Fibroblast of lung (primary cell): ENCODE measurements around the gene VGF. TPM values are rescaled to one million over a fixed set of nuclear protein-coding genes. Genes with fewer than 3 reads are reported as not detected.

Experiments
- polyA plus RNA-seq, 2 donors: library from polyadenylated mRNA; depleted of rRNA in 1 of 2; stranded (reverse) in 1 of 2; unstranded in 1 of 2; fragments of >200 nt; gene quantifications; 2 replicates each; pipeline ENCODE4 v1.2.1, GENCODE V29; 2011 to 2012; ENCODE audit warnings: missing spikeins in 1 of 2
- total RNA-seq: library from RNA; depleted of rRNA; stranded (reverse); fragments of >200 nt; gene quantifications from 2 replicates; pipeline ENCODE4 v1.2.1, GENCODE V29; 2014

Gene VGF
- total and polyA plus RNA-seq, 2 donors (not counting 1 experiment from before 2014, with no cell fraction given): 0.66 TPM; not detected in 1

Other genes with a start within 250 kb of the VGF start
- not detected in 2 replicates for gene MUC3A, start 216.0 kb downstream of the VGF start, total RNA-seq
- gene MUC3A, start 216.0 kb downstream of the VGF start, polyA plus RNA-seq: 0.02 TPM in 1 of 2 replicates, not detected in the other
- gene MUC12, start 196.0 kb downstream of the VGF start, total RNA-seq: 0.50 and 0.51 TPM in 2 replicates
- gene MUC12, start 196.0 kb downstream of the VGF start, polyA plus RNA-seq: 0.95 and 1.6 TPM in 2 replicates
- not detected in 2 replicates for gene MUC17, start 145.5 kb downstream of the VGF start, total RNA-seq
- gene MUC17, start 145.5 kb downstream of the VGF start, polyA plus RNA-seq: not detected in 2 replicates
- gene TRIM56, start 80.1 kb downstream of the VGF start, total RNA-seq: 21.8 and 27.6 TPM in 2 replicates
- gene TRIM56, start 80.1 kb downstream of the VGF start, polyA plus RNA-seq: 4.7 and 6.0 TPM in 2 replicates
- gene SERPINE1, start 38.5 kb downstream of the VGF start, total RNA-seq: 41.3 and 167 TPM in 2 replicates
- 679 and 1,153 TPM in 2 replicates for gene SERPINE1, start 38.5 kb downstream of the VGF start, polyA plus RNA-seq
- gene AP1S1, start 11.1 kb downstream of the VGF start, total RNA-seq: 127 and 139 TPM in 2 replicates
- gene AP1S1, start 11.1 kb downstream of the VGF start, polyA plus RNA-seq: 128 and 185 TPM in 2 replicates
- gene NAT16, start 14.7 kb upstream of the VGF start, total RNA-seq: not detected in 2 replicates
- not detected in 2 replicates for gene NAT16, start 14.7 kb upstream of the VGF start, polyA plus RNA-seq
- gene MOGAT3, start 35.5 kb upstream of the VGF start, total RNA-seq: not detected in 2 replicates
- gene MOGAT3, start 35.5 kb upstream of the VGF start, polyA plus RNA-seq: not detected in 2 replicates
- 52.4 and 89.0 TPM in 2 replicates for gene PLOD3, start 52.0 kb upstream of the VGF start, total RNA-seq
- gene PLOD3, start 52.0 kb upstream of the VGF start, polyA plus RNA-seq: 86.0 and 106 TPM in 2 replicates
- 62.1 and 62.9 TPM in 2 replicates for gene ZNHIT1, start 52.6 kb upstream of the VGF start, total RNA-seq
- gene ZNHIT1, start 52.6 kb upstream of the VGF start, polyA plus RNA-seq: 33.9 and 36.6 TPM in 2 replicates
- 2.6 and 3.1 TPM in 2 replicates for gene CLDN15, start 72.2 kb upstream of the VGF start, total RNA-seq
- 1.6 and 1.8 TPM in 2 replicates for gene CLDN15, start 72.2 kb upstream of the VGF start, polyA plus RNA-seq
- 148 and 169 TPM in 2 replicates for gene FIS1, start 79.5 kb upstream of the VGF start, total RNA-seq
- 297 and 347 TPM in 2 replicates for gene FIS1, start 79.5 kb upstream of the VGF start, polyA plus RNA-seq
- gene IFT22, start 156.2 kb upstream of the VGF start, total RNA-seq: 19.8 and 22.9 TPM in 2 replicates
- gene IFT22, start 156.2 kb upstream of the VGF start, polyA plus RNA-seq: 34.2 and 35.2 TPM in 2 replicates
- gene COL26A1, start 197.3 kb upstream of the VGF start, total RNA-seq: not detected in 2 replicates
- gene COL26A1, start 197.3 kb upstream of the VGF start, polyA plus RNA-seq: 0.06 TPM in 1 of 2 replicates, not detected in the other